Effector memory CD4-positive, alpha-beta T cell (primary cell): ENCODE measurements around the gene ZNF561.
"Not testable (repeated sequence)": the region's sequence is repeated elsewhere in the genome, so short reads cannot be mapped to it uniquely, and the experiment has no call there.

ENCODE experiments used
- DNase-seq, 3 donors: peaks; one replicate each; pipeline ENCODE4 v3.0.0-alpha.2; 2020
- H3K27ac ChIP-seq: 2 replicates; pipeline ENCODE4 v1.7.0; 2013; ENCODE audit warnings: mild to moderate bottlenecking, low read length, moderate library complexity; ENCODE audit not compliant: insufficient read depth, poor library complexity, severe bottlenecking
- H3K27me3 ChIP-seq: replicated peaks from 2 replicates; pipeline ENCODE4 v1.7.0; 2013; ENCODE audit warnings: mild to moderate bottlenecking, low read length; ENCODE audit not compliant: insufficient read depth, control insufficient read depth, poor library complexity, severe bottlenecking
- H3K36me3 ChIP-seq: 2 replicates; pipeline ENCODE4 v1.7.0; 2013; ENCODE audit warnings: mild to moderate bottlenecking, low read length, moderate library complexity; ENCODE audit not compliant: control insufficient read depth, insufficient read depth
- H3K4me1 ChIP-seq: 2 replicates; pipeline ENCODE4 v1.7.0; 2013; ENCODE audit warnings: low read length, mild to moderate bottlenecking; ENCODE audit not compliant: control insufficient read depth, insufficient read depth, poor library complexity, severe bottlenecking
- H3K4me3 ChIP-seq: 2 replicates; pipeline ENCODE4 v1.7.0; 2013; ENCODE audit warnings: low read length, low read depth, mild to moderate bottlenecking; ENCODE audit not compliant: insufficient read depth, poor library complexity, severe bottlenecking
- H3K9me3 ChIP-seq: 2 replicates; pipeline ENCODE4 v1.7.0; 2013; ENCODE audit warnings: mild to moderate bottlenecking, low read length, moderate library complexity; ENCODE audit not compliant: control insufficient read depth
- total RNA-seq, 3 donors: gene quantifications; one replicate each; lab custom pipeline; 2026; lab: John Stamatoyannopoulos, UW

The ZNF561 gene
- 20.5 to 31.6 (median 27.3) reads per million in 3 donors for total RNA-seq

DNA sequence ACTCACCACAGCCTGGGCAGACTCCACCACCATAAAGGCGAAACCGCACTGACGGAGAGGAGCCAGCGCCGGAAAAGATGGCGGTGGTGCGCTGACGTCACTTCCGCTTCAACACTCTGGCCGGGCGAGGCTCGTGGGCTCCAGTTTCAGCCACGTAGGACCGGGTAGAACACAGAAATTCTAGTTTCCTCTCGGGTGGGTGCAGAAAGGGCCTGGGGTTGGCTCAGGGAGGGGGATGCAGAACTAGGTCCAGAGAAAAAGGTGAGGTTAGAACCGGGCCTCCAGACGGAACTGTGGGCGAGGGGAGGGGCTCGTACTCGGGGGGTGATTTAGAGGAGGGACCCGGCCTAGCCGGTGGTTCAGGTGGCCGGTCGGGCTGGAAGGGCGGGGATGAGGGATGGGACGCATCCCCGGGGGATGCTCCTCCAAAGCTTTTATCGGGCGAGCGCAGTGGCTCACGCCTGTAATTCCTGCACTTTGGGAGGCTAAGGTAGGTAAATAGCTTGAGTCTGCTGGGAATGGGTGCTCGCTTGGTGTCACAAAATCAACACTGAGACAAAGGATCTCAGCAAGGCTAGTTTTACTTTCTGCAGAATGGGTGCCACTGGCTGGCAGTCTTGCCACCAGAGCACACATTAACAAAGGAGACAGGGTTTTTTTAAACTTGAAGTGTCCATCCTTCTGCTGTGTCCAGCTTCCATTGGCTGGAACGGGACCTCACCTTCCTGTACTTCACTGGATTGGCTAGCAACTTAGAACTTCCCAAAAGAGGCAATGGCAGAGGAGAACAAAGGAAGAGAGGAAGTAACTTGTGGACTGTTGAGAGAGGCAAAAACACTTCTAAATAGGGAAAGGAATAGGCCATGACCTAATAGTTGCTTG lies at the start of gene ZNF561:
TSS of gene ZNF561 (minus strand) at position 77 of the 882 bp plus-strand sequence. CDS start 1,776 bp downstream, outside the sequence.
- DNase-seq = peak; percentile 78 to 85 (median 83)
- Histone ChIP-seq H3K4me3 (peak within 1 kb of the TSS; percentile 87), H3K27ac (peak within 1 kb of the TSS; percentile 94), H3K9me3 (no peaks in the 10 kb centered on the region), H3K36me3 (peaks cover 16% of the 10 kb centered on the region), H3K4me1 (peaks cover 8% of the 10 kb centered on the region), H3K27me3 (no peaks in the 10 kb centered on the region)

GRCh38 chr19:9668544-9668943 lies 47.5 kb upstream of the ZNF561 start:
- Histone ChIP-seq H3K36me3 (peaks cover 11% of the 10 kb centered on the region), H3K9me3 (peaks cover 10% of the 10 kb centered on the region)

GRCh38 chr19:9667898-9668297 lies 46.9 kb upstream of the ZNF561 start:
- Histone ChIP-seq H3K36me3 (peaks cover 11% of the 10 kb centered on the region), H3K27ac (no peak overlapping the region), H3K27me3 (no peaks in the 10 kb centered on the region), H3K9me3 (peaks cover 10% of the 10 kb centered on the region), H3K4me3 (no peak overlapping the region), H3K4me1 (no peaks in the 10 kb centered on the region)
- no peak for DNase-seq

More at GRCh38 chr19:9668544-9668943, 47.5 kb upstream of the ZNF561 start:
- no peaks in the 10 kb centered on the region for H3K4me1 ChIP-seq
- H3K27me3 ChIP-seq = no peaks in the 10 kb centered on the region
- no peak overlapping the region for H3K4me3 ChIP-seq
- H3K27ac ChIP-seq = no peak overlapping the region
- DNase-seq = no peak

DNA sequence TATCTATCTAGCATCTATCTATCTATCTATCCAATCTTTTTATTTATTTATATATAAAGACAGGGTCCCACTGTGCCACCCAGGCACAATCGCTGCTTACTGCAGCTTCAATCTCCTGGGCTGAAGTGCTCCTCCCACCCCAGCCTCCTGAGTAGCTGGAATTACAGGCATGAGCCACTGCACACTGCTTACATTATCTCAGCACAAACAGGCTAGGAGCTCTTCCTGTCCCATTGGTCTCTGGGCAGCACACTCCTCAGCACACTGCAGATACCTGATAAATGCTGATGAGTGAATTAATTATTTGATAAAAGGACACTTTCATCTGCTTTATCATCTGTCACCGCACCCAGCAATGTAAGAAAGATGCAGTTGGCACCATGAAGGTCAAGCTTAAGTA lies 37.7 kb upstream of the ZNF561 start:
- no peaks in the 10 kb centered on the region for H3K27me3 ChIP-seq
- no peak for DNase-seq

DNA sequence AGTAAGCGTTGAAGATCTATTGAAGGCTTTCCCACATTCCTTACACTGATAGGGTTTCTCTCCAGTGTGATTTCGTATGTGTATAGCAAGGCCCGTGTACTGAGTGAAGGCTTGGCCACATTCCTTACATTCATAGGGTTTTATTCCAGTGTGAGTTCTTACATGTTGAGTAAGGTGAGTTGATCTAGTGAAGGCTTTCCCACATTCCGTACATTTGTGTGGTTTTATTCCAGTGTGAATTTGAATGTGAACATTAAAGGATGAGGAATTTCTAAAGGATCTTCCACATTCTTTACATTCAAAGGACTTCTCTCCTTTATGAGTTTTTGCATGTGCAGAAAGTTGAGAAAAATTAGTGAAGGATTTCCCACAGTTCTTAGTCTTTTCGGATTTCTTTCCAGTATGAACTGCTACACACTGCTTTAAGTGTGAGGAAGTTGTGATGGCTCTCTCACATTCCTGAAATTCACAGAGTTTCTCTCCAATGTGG lies 32.1 kb upstream of the ZNF561 start:
- Histone ChIP-seq H3K36me3 (peaks cover 63% of the 10 kb centered on the region), H3K9me3 (peaks cover 24% of the 10 kb centered on the region)
- H3K27ac ChIP-seq, H3K4me3 ChIP-seq, H3K4me1 ChIP-seq, DNase-seq, H3K27me3 ChIP-seq: not testable (repeated sequence)

More for the DNA sequence above, 37.7 kb upstream of the ZNF561 start:
- H3K4me1 ChIP-seq = no peaks in the 10 kb centered on the region
- H3K9me3 ChIP-seq = peaks cover 6% of the 10 kb centered on the region
- H3K36me3 ChIP-seq = peaks cover 31% of the 10 kb centered on the region
- H3K4me3 ChIP-seq = no peak overlapping the region
- H3K27ac ChIP-seq = no peak overlapping the region

GRCh38 chr19:9651464-9651863 lies 30.4 kb upstream of the ZNF561 start:
- H3K27ac ChIP-seq, H3K4me3 ChIP-seq, H3K27me3 ChIP-seq, H3K4me1 ChIP-seq, DNase-seq: not testable (repeated sequence)
- peaks cover 24% of the 10 kb centered on the region for H3K9me3 ChIP-seq
- H3K36me3 ChIP-seq = peaks cover 62% of the 10 kb centered on the region

- H3K4me3 ChIP-seq = no peak overlapping the region
- no peak for DNase-seq
- H3K4me1 ChIP-seq = no peaks in the 10 kb centered on the region
- peaks cover 24% of the 10 kb centered on the region for H3K9me3 ChIP-seq
- H3K27me3 ChIP-seq = no peaks in the 10 kb centered on the region
- H3K36me3 ChIP-seq = peaks cover 52% of the 10 kb centered on the region
- H3K27ac ChIP-seq = no peak overlapping the region
Measured at GRCh38 chr19:9650345-9650744, 29.3 kb upstream of the ZNF561 start.

DNA sequence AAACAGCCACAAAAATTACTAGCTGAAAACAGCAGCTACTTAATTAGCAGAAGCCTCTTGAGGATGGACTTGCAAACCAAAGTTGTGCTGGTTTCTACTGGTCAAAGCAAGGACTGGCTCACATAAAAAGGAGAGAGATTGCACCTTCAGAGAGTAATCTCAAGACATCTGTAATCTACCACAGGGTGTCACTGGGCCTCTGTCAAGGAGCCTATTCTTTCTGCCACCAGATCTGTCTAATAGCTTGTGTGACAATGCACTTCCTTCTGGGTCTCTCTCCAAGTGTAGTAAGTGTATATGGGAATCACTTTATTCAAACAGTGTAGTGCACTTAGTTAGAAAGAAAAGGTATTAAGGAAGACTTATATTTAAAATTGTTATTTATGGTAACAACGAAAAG lies 24.4 kb upstream of the ZNF561 start:
- Histone ChIP-seq H3K27ac (no peak overlapping the region), H3K9me3 (no peaks in the 10 kb centered on the region), H3K4me1 (no peaks in the 10 kb centered on the region), H3K27me3 (no peaks in the 10 kb centered on the region), H3K4me3 (no peak overlapping the region), H3K36me3 (peaks cover 7% of the 10 kb centered on the region)
- DNase-seq = no peak

DNA sequence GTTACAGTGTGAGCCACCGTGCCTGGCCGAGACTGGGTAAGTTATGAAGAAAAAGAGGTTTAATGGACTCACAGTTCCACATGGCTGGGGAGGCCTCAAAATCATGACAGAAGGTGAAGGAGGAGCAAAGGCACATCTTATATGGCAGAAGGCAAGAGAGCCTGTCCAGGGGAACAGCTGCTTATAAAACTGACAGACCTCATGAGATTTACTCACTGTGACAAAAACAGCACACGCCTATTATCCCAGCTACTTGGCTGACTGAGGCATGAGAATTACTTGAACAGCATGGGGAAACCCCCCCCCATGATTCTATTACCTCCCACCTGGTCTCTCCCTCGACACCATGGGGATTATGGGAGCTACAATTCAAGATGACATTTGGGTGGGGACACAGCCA lies 23.4 kb upstream of the ZNF561 start:
- no peaks in the 10 kb centered on the region for H3K4me1 ChIP-seq
- no peaks in the 10 kb centered on the region for H3K36me3 ChIP-seq

GRCh38 chr19:9641810-9642209 lies 20.8 kb upstream of the ZNF561 start:
- DNase-seq = no peak
- Histone ChIP-seq H3K27me3 (no peaks in the 10 kb centered on the region), H3K36me3 (no peaks in the 10 kb centered on the region)

More for the DNA sequence above, 23.4 kb upstream of the ZNF561 start:
- H3K4me3 ChIP-seq = no peak overlapping the region
- H3K9me3 ChIP-seq = no peaks in the 10 kb centered on the region
- H3K27me3 ChIP-seq = no peaks in the 10 kb centered on the region
- no peak overlapping the region for H3K27ac ChIP-seq
- DNase-seq = no peak

More at GRCh38 chr19:9641810-9642209, 20.8 kb upstream of the ZNF561 start:
- H3K4me3 ChIP-seq = no peak overlapping the region
- no peak overlapping the region for H3K27ac ChIP-seq
- H3K4me1 ChIP-seq = no peaks in the 10 kb centered on the region
- H3K9me3 ChIP-seq = no peaks in the 10 kb centered on the region
